CMK (cell line): Measurements from ENCODE around the gene RFNG.

Experiments
- DNase-seq: peaks from one replicate; pipeline ENCODE4 v3.0.0-alpha.2; 2010; ENCODE audit warnings: low read depth

The RFNG gene

DNA sequence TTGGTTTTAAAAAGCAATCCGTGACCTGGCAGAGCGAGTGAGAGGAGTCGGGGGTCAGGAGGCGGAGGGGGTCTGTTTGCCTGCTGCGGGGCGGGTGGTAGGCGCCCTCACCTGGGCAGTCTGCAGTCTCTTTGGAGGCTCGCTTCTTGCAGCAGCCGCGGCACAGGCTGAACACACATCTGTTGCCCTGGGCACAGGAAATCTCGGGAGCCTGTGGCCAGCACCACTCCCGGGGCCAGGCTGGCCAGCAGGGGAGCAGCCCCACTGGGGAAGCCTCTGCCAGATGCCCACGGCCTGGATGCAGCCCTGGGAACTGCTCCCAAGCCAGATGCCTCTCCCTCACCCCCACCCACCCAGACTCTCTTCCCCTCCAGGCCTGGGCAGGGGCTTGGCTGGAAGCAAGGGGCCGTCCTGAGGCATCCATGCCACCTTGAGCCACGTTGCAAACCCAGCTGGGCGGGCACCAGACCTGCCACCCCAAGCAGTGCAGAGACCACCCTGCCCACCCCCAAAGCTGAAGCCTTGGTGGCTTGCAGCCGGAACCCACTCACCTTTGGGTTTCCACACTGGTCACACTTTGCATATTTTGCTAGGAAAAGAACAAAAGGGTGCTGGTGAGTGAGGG lies 6.7 kb upstream of the RFNG start:
- DNase-seq = no peak

DNA sequence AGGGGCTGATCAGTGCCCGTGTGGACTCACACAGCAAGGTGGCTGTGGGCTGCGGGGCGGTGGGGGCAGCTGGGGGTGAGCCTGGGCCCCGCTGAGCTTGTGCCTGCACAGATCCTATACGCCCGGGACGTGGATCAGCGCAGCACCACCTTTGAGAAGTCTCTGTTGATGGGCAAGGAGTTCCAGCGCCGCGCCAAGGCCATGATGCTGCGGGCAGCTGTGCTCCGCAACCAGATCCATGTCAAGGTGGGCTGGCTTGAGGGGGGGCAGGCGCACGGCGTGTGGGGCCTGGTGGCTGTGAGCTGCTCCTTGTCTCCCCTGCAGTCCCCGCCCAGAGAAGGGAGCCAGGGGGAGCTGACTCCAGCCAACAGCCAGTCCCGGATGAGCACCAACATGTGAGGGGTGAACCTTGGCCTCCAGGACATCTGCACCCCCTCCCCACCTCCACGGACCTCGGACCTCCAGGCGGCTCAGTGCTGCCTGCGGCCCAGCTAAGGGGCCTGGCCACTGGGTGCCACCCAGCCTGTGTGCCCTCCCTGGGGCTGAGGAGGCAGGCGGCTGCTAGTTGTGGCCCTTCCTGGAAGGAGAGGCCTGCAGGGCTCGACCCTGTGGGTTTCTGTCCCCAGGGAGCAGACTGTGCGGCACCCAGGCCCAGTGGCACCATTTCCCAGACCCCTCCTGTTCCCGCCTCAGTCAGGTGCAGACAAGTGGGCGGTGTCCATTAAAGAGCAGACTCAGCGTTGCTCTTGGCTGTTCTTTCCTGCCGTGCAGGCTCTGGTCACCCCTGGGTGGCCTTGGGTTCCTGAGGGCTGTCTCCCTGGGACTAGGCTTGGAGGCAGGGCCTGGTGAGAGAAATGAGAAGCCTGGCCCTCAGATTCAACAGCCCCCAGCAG lies 5.4 kb upstream of the RFNG start:
- no peak for DNase-seq

DNA sequence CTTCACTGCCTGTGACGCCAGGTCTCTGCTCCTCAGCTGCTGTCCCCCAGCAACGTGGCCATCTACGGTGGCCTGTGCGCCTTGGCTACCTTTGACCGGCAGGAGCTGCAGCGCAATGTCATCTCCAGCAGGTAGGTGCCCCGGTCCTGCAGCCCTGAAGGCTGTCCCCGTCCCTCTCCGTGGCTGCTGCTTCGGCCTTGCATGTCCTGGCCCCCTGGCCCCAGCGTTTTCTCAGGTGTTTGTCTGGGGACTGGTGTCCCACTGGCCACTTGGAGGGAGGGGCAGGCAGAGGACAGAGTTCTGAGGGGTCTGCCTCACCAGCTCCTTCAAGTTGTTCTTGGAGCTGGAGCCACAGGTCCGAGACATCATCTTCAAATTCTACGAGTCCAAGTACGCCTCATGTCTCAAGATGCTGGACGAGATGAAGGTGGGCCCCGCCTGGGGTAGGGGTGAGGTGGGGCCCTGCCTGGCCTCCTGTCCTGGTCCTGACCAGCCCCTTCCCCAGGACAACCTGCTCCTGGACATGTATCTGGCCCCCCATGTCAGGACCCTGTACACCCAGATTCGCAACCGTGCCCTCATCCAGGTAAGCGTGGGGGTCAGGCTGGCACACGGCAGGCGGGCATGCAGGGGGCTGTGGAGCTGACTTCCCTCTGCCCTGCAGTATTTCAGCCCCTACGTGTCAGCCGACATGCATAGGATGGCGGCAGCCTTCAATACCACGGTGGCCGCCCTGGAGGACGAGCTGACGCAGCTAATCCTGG lies 4.5 kb upstream of the RFNG start:
- no peak for DNase-seq

DNA sequence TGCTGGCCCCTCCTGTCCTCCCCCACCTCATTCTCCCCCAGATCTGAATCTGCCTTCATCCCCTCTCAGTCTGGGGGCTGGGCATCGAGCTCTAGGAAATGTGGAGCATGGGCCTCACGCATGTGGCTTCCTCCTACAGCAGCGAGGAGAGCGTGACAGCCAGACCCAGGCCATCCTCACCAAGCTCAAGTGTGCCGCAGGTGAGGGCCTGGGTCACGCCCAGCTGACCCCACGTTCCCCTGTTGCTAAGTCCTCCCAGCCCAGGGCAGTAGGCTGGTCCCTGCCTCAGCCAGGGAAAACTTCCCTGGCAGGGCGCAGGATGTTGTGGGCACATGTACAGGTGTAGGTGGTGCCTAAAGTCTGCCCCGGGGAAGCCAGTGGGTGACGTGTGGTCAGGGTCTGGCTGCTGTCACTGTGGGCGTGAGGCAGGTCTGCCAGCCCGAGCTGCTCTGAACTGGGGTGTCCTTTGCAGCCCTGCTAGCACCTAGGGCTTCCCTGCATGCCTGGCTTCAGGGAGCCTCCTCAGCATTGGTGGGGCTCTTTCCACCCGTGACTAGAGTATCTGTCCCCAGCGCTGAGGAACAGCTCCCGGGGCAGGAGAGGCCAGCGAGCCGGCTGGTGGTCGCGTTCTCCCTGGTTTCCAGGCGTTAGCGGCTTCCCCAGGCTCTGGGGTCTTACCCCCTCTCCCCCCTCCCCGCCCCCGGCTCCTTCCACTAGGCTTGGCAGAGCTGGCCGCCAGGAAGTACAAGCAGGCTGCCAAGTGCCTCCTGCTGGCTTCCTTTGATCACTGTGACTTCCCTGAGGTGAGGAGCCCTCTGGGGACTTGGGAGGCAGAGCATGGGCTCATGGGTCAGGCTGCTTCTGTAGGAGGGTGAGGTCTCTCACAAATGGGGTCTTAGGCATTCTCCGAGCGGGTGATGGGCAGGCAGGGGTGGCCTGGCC lies 3.7 kb upstream of the RFNG start:
- DNase-seq = no peak

DNA sequence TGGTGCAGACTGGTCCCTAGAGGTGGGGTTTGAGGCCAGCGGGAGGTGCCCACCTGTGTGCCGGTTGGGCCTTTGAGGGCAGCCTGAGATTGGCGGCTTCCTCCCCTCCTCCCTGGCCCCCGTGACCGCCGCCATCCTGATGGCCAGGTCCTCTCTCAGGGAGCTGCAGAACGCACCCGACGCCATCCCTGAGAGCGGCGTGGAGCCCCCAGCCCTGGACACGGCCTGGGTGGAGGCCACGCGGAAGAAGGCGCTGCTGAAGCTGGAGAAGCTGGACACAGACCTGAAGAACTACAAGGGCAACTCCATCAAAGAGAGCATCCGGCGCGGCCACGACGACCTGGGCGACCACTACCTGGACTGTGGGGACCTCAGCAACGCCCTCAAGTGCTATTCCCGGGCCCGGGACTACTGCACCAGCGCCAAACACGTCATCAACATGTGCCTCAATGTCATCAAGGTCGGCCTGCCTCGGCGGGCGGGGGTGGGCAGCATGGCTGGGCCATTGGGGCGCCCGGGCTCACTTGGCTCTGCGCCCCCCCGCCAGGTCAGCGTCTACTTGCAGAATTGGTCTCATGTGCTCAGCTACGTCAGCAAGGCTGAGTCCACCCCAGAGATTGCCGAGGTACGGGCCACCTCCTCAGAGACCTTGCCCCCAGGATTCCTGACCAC lies 2.9 kb upstream of the RFNG start:
- DNase-seq = no peak

DNA sequence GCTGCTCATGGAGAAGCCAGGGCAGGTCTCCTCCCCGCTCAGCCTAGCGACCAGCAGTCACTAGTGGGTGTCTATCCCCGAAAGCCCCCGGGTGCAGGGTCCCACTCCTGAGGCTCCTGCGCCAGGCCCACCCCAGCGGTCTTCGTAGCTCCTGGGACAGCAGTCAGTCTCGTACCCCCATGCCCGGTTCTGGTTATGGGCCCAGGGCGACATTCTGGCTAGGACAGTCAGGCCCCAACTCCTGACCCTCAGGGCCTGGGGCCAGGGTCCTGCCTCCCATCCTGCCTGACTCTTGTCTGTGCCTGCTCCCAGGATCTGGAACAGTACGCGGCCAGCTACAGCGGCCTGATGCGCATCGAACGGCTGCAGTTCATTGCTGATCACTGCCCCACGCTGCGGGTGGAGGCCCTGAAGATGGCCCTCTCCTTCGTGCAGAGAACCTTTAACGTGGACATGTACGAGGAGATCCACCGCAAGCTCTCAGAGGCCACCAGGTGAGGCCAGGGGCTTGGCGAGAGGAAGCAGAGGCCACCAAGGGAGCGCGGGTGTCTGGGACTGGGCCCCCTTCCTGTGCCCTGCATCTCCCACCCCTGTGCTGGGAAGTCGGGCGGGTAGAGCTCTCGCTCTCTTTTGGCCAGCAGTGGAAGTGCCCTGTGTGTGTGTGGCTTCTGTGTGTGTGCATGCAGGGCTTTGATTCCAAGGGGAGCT lies 2.1 kb upstream of the RFNG start:
- no peak for DNase-seq

DNA sequence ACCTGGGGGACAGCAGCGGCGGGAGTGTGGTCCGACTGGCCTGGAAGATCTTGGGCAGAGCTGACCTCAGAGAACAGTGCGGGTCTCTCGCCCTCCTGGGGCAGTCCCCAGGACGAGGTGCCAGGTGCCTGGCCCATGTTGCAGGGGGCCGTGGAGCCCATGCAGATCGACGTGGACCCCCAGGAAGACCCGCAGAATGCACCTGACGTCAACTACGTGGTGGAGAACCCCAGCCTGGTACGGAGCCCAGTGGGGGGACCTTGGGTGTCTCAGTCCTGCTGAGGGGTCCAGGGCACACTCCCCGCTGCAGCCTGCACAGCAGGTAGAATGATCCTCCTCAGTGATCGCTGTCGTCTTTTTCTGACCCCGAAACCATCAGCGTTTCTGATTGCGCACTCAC lies 1.5 kb upstream of the RFNG start:
- no peak for DNase-seq

DNA sequence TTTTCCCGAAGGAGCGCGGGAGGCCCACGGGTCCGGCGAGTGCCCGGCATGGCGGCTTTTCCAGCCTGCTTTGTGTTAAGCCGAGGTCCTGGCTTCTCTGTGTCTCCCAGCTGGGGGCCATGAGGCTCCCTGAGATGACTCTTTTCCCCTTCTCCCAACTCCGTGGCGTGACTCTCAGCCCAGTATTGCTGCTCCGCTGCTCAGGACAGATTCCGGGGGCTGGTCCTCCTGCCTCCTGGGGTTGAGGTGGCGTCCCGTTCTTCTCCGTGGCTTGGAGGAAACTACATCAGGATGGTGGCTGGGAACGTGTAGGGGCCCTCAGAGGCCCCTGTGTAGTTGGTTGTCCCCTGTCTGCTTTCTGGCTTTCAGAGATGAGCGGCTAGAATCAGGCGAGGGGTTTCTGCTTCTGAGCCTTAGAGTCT lies 1.0 kb upstream of the RFNG start:
- no peak for DNase-seq

DNA sequence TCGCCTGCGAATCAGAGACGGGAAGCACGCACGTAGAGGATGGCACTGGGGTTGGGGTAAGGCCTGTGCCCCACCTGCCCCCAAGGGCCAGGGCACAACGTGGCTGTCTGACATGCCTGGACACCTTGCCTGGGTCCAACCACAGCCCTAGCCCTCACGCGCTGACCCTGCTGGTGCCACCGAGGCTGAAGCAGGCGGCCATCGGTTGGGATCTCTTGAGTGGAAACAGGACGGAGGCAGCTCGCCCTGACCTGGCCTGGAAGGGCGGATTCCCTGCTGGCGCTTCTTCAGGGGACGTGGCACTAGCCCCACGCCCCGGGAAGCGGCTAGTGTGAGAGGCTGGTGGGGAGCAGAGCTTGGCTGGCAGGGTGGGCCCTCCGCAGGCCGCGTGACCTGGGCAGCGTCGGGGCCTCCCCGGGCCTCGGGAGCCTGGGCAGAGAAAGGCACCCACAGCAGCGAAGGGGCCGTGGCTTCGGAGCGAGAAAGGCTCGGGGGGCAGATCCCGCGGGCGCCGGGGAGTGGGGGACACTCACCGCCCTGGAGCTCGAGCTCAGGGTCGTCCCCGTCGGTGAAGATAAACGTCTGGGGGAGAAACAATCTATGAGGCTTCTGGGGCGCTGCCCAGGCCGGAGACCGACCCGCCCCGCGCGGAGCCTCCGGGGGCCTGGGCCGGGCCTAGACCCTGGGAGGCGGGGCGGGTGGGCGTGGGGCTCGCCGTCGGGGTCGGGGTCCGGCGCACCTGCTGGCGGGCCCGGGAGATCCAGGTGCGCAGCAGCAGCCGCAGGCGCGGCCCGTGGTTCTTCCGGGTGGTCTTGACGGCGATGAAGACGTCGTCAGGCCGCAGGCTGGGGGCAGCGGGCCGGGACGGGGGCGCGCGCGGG lies 610 bp downstream of the RFNG start:
- no peak for DNase-seq

DNA sequence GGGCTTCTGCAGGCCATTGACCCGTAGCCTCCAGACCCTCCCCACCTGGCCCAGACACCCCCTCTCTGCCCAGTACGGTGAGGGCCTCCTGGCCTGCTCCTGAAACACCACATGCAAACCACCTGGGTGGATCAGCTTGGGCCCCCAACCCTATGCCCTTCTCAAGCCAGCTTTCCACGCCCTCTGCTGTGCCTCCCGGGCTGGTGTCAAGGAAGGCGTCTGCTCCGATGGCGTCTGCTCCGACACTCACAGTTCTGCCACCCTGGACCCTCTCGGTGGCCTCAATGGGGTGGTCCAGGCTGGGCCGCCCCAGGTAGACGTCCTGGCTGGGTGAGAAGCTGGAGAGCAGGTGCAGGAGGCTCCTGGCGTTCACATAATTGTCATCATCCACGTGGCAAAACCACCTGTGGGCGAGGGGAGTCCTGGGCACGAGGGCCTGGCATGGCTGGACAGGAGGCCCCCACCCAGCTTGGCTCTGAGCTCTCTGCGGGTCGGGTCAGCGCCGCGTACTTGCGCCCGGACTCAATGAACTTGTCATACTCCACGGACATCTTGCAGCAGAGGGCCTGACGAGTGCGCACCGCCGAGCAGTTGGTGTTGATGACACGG lies 1.4 kb downstream of the RFNG start:
- DNase-seq = no peak

DNA sequence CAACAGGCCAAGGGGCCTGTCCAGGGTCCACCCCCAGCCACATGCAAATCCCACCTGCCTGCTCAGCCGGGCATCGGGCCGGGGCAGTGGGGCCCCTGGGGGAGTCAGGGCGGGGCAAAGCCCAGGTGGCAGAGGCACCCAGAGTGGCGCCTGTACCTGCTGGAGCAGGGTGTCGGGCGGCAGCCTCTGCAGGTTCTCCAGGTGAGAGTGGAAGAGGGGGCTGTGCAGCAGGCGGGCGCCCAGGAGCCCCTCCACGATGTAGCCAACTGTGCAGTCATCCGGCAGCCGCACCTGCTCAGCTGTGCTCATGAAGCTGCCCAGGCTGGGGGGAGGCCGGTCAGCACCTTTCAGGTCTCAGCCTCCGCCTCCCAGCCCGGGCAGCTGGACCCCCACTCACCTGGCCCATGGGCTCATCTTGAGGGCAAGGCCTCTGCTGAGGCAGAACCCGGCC lies 2.1 kb downstream of the RFNG start:
- no peak for DNase-seq

DNA sequence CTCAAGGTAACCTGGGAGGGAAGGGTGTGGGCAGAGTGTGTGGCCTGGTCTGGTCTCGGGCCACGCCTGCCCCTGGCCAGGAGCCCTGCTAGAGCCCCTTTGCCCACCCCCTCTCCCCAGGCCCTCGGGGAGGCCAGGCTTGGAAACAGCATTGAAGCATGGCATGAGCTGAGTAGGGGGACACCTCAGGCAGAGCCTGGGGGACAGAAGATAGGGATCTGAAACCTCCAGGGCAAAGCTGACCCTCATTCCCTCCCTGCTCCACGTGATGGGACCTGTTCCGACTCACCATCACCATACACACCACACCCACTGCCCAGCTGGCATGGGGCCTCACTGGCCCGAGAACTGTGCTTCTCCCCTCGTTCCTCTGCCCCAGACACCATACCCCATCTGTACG lies 2.5 kb downstream of the RFNG start:
- no peak for DNase-seq

DNA sequence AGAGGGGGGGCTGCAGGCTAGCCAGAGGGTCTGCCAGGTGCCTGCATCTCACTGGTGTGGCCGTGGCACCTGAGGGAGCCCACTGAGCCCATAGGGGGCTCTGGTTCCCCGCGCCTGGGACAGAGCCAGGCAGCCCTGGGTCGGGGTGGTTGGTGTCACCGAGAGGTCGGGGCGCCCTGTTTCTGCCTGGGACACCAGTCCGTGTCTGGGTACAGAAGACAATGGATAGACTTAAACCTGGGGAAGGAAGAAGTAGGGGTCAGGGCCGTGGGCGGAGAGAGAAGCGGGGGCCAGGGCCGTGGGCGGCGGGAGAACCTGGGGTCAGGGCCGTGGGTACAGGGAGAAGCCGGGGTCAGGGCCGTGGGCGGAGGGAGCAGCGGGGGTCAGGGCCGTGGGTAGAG lies 3.0 kb downstream of the RFNG start:
- DNase-seq = no peak

DNA sequence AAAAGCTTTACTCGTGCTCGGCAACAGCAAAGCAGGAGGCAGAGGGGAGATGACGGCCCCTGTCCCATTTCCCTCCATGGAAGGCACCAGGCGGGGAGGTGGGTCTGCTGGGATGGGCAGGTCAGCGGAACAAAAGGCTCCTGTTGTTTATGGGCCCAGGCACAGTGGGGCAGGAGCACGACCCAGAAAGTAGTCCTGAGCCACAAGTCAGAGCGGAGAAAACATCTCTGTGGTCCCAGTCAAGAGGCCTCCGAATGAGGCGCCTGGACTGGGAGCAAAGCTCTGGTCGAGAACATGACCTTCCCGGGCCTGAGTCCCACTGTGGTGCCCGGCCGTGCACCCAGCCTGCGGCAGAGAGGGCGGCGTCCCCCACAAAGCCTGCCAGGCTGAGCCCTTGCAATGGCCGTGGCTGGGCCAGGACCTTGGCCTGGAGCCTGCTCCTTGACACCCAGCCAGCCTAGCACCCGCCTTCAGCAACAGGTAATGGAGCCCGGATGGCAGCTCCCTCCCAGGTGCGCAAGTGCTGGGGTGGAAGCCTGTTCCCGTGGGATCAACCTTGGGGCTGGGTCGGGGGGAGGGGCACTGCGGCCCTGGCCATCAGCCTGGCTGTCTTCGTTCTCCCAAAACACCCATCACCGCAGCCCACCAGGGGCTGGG lies 3.6 kb downstream of the RFNG start:
- no peak for DNase-seq

DNA sequence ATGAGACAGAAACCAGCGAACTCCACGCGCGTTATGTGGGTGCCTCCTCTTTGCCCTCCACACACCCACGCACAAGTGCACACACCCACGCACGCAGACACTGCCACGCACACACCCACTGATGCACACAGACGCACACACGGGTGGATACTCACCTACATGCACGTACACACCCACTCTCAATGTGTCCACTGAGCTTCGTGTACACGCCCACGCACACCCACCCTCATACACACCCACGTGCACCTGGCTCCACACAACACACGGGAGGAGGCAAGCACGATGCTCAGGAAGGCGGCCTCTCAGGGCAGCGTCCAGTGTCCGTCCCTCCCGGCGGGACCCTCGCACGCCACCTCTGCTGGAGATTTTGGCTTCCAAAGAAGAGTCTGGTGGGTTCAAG lies 4.2 kb downstream of the RFNG start:
- DNase-seq = no peak

DNA sequence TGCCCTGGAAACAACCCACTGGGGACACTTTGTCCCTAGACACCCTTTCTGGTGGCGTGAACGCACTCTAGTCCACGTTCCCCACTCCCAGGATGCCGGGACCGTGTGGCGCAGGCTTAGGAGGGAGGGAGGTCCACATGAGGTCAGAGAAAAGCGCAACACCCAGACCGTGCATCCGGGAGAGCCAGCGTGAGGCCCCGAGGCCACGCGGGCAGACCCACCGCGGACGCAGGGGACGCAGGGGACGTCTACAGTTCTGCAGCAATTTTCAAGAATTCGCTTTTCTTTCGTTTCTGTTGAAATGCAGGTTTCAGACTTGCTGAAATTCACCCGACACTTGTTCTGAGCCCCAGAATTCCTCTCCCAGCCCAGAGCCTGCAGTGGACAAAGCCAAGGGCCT lies 4.7 kb downstream of the RFNG start:
- DNase-seq = no peak

DNA sequence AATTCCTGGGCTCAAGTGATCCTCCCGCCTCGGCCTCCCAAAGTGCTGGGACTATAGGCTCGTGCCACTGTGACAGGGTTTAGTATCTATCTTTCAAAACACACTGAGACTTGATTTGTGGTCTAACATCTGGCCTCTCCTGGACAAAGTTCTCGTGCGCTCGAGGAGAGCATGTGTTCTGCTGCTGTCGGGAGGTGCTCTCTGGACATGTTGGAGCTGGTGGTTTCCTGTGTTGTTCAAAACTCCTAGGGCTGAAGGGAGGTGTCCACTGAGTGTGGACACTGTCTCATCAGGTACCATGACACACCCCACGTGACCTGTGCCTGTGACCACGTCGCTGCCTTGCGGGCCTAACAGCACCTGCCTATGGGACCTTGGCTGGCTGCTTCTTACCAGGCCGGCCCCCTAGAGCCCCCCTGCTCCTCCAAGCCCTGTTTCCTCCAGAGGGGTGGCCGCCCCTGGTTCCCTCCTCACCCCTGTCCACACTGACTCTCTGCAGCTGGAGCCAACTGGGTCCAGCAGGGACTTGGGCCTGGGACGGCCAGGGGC lies 5.6 kb downstream of the RFNG start:
- DNase-seq = no peak

DNA sequence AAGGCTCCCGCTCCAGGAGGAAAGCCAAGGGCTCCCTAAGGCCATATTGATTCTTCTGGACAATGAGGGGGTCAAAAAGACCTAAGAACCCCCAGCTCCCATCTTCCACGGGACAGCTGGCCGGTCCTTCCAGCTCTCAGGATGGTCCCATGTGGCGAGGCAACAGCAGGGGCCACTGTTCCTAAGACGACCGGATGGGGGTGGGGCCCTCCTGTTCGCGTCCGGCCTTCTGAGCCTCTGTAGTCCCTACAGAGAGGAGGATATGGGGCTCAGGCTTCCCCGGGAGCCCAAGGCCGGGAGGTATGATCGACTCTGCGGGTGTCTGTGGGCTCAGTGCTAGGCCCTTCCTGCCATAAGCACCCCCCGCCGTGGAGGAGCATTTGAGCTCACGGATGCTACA lies 8.1 kb downstream of the RFNG start:
- DNase-seq = no peak
